ENCODE data around the gene NPC2. TPM values are rescaled to one million over a fixed set of nuclear protein-coding genes. Genes with fewer than 3 reads are reported as not detected.

Gene NPC2
- total RNA-seq, 1 donor from 2014 or later, result 191 TPM

DNA sequence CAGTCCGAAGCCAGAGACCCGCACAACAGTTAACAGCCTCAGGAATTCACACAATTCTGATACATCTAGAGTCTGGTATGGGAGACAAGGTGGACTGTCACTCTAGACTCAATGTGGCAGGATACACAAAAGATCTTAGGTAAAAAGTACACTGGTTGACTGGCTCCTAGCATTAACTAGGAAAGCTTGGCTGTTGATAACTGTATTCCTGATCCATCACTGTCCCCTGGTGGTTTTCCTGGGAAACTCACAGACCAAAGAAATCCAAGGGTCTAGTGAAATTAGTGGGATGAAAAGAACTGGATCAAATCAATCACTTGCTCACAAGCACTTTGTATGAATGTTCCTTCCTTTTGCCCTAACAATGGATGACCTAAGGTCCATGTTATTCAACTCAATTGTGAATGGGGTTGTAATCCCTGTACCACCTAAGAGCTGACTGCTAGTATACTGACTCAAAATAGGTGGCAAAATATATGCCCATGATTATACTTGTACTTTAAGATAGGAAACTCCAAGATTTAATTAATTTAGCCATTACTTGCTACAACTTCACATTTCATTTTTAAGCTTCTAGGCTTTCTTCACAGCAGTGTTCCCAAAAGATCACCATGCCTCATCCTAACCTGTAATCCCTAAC is 14.0 kb downstream of the NPC2 start:
- no peaks in the 10 kb centered on the region for H3K27me3 ChIP-seq (ENCODE audit: control insufficient read depth, insufficient read depth, low read length)
- TF ChIP-seq, protein P1, sequence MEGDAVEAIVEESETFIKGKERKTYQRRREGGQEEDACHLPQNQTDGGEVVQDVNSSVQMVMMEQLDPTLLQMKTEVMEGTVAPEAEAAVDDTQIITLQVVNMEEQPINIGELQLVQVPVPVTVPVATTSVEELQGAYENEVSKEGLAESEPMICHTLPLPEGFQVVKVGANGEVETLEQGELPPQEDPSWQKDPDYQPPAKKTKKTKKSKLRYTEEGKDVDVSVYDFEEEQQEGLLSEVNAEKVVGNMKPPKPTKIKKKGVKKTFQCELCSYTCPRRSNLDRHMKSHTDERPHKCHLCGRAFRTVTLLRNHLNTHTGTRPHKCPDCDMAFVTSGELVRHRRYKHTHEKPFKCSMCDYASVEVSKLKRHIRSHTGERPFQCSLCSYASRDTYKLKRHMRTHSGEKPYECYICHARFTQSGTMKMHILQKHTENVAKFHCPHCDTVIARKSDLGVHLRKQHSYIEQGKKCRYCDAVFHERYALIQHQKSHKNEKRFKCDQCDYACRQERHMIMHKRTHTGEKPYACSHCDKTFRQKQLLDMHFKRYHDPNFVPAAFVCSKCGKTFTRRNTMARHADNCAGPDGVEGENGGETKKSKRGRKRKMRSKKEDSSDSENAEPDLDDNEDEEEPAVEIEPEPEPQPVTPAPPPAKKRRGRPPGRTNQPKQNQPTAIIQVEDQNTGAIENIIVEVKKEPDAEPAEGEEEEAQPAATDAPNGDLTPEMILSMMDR (IDR thresholded peaks at IDR 0.05; ENCODE audit: insufficient read depth, low read length, severe bottlenecking), result peak; percentile 68
- peak; percentile 22 for DNase-seq (ENCODE audit: low read depth)
- H3K36me3 ChIP-seq (ENCODE audit: control insufficient read depth, insufficient read depth, low read length), result peaks cover 10% of the 10 kb centered on the region
- no peak for FAIRE-seq
- no peak overlapping the region for H3K4me3 ChIP-seq (ENCODE audit: low read depth, low read length)

DNA sequence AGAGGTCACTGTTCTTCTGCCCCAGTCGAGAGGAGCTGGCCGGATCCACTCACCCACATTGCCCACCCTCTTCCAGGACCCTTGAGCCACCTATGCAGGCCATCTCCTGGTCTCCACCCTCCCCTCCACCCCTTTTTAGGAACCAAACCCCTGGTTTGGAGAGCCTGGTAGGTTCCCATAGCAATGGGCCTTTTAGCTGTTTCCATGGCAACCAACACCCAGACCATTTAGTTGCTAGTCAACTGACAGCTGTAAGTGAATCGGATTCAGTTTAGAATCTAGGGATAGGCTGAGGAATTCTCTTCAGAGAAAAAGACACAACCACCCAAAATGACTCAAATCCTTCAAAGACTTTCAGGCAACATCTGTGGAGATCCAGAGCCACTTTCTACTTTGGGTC is 16.5 kb downstream of the NPC2 start:
- Histone ChIP-seq H3K36me3 (ENCODE audit: control insufficient read depth, insufficient read depth, low read length) (peaks cover 8% of the 10 kb centered on the region), H3K27me3 (ENCODE audit: control insufficient read depth, insufficient read depth, low read length) (no peaks in the 10 kb centered on the region), H3K4me3 (ENCODE audit: low read depth, low read length) (no peak overlapping the region)
- DNase-seq (ENCODE audit: low read depth), result no peak
- no peak for FAIRE-seq
- TF ChIP-seq, protein P1 (IDR thresholded peaks at IDR 0.05; ENCODE audit: insufficient read depth, low read length, severe bottlenecking), result no peak

DNA sequence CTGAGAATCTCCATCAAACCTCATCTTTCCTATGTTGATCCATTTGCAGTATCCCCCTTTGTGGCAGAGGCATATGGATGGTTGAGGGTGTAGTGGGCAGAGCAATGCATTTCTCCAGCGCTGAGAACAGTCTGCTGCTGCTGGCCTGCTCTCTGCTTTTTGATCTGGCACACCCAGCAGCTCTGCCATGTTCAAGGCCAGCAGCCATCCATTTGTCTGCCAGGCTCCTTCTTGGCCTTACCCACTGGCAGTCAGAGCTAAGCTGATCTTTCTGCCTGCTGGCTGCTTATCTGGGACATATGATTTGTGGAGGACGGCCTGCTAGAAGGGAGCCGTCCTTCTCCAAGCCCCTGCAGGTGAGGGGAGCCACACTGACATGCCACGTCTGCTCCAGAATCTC is 17.0 kb downstream of the NPC2 start:
- no peak for FAIRE-seq
- DNase-seq (ENCODE audit: low read depth), result no peak
- TF ChIP-seq, protein P1 (IDR thresholded peaks at IDR 0.05; ENCODE audit: insufficient read depth, low read length, severe bottlenecking), result no peak
- Histone ChIP-seq H3K27me3 (ENCODE audit: control insufficient read depth, insufficient read depth, low read length) (no peaks in the 10 kb centered on the region), H3K36me3 (ENCODE audit: control insufficient read depth, insufficient read depth, low read length) (peaks cover 8% of the 10 kb centered on the region), H3K4me3 (ENCODE audit: low read depth, low read length) (no peak overlapping the region)

DNA sequence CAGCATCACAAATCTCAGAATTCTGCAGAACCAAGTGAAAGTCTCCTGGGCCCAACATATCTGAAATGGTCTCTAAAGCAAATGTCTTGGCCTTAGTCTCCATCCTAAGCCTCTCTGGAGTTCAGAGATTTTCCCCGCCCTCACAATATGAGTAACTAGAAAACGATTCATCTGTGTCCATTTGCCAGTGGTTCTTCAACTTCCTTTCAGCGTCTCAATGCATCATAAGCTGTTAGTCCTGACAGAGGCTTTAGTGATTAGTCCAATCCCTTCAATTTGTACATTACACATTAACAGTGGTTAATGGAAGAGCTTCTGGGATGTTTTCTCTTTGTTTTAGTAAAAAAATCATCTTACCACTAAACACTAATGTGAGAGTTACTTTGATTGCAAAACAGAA is 17.4 kb downstream of the NPC2 start:
- TF ChIP-seq, protein P1 (IDR thresholded peaks at IDR 0.05; ENCODE audit: insufficient read depth, low read length, severe bottlenecking), result no peak
- Histone ChIP-seq H3K4me3 (ENCODE audit: low read depth, low read length) (no peak overlapping the region), H3K27me3 (ENCODE audit: control insufficient read depth, insufficient read depth, low read length) (no peaks in the 10 kb centered on the region), H3K36me3 (ENCODE audit: control insufficient read depth, insufficient read depth, low read length) (peaks cover 8% of the 10 kb centered on the region)
- no peak for FAIRE-seq
- peak; percentile 48 for DNase-seq (ENCODE audit: low read depth)

DNA sequence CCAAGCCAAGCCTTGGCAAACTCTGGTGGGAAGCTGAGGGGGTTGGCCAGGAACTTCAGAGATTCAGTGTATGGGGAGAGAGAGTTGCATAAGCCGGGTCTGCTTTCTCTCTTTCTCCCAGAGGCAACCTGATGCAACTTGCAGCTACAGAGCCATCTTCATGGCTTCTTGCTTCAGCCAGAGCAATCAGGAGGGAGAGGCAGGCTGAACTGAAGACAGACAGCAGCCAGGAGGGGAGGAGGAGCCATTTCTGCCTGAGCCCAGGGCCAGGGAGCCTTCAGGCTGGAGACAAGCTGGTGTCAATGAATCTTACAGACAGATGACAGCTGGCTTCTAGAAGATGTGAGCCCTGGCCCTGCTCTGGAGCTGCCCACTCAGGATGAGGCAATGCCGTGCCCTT is 18.7 kb downstream of the NPC2 start:
- no peak overlapping the region for H3K4me3 ChIP-seq (ENCODE audit: low read depth, low read length)
- no peaks in the 10 kb centered on the region for H3K27me3 ChIP-seq (ENCODE audit: control insufficient read depth, insufficient read depth, low read length)
- TF ChIP-seq, protein P1 (IDR thresholded peaks at IDR 0.05; ENCODE audit: insufficient read depth, low read length, severe bottlenecking), result no peak
- FAIRE-seq, result no peak
- H3K36me3 ChIP-seq (ENCODE audit: control insufficient read depth, insufficient read depth, low read length), result peaks cover 4% of the 10 kb centered on the region
- DNase-seq (ENCODE audit: low read depth), result no peak

DNA sequence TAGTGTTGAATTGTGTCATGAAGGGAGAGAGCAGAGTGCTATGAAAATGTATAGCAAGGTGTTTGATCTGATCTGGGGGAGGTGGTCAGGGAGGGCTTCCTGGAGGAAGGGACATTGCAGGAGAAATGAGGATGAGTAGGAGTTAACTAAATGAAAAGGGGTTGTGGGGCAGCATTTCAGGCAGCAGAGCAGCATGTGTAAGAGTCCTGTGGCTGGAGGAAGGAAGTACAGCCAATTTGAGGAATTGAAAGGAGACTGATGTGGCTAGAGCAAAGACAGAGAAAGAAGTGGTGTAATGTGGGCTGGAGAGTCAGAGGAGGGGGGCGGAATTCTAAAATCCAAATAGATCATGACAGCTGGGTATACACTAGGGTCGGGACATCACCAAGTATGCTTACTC is 20.5 kb downstream of the NPC2 start:
- TF ChIP-seq, protein P1 (IDR thresholded peaks at IDR 0.05; ENCODE audit: insufficient read depth, low read length, severe bottlenecking), result no peak
- FAIRE-seq, result no peak
- H3K4me3 ChIP-seq (ENCODE audit: low read depth, low read length), result no peak overlapping the region
- no peaks in the 10 kb centered on the region for H3K27me3 ChIP-seq (ENCODE audit: control insufficient read depth, insufficient read depth, low read length)
- H3K36me3 ChIP-seq (ENCODE audit: control insufficient read depth, insufficient read depth, low read length), result peaks cover 4% of the 10 kb centered on the region
- DNase-seq (ENCODE audit: low read depth), result no peak
